Neutrophil (primary cell): ENCODE results near the gene CCDC187.

Source experiments
- H3K27ac ChIP-seq: fragments of 200-600 bp; sonication (generic); 2 replicates; pipeline ENCODE4 v1.5.1; 2016; ENCODE audit warnings: mild to moderate bottlenecking, moderate library complexity
- H3K27me3 ChIP-seq: fragments of 200-600 bp; sonication (generic); 2 replicates; pipeline ENCODE4 v1.6.0; 2016; ENCODE audit warnings: mild to moderate bottlenecking
- H3K36me3 ChIP-seq: fragments of 200-600 bp; sonication (generic); 2 replicates; pipeline ENCODE4 v1.5.1; 2017
- H3K4me1 ChIP-seq, 2 experiments: fragments of 200-600 bp in 1 of 2; sonication (generic) in 1 of 2; 1 replicate in 1 of 2; 2 replicates in 1 of 2; pipeline versions ENCODE4 v1.5.1 to v1.6.1; 2013 to 2016; ENCODE audit warnings: low read depth in 1 of 2, low read length in 1 of 2, mild to moderate bottlenecking in 1 of 2, moderate library complexity in 1 of 2; ENCODE audit not compliant: control insufficient read depth in 1 of 2, insufficient read depth in 1 of 2
- H3K4me3 ChIP-seq, 2 experiments: fragments of 200-600 bp in 1 of 2; sonication (generic) in 1 of 2; 1 replicate in 1 of 2; 2 replicates in 1 of 2; pipeline ENCODE4 v1.5.1; 2013 to 2016; ENCODE audit warnings: low read depth in 1 of 2, low read length in 1 of 2, mild to moderate bottlenecking in 1 of 2, moderate library complexity in 1 of 2
- H3K9me3 ChIP-seq: fragments of 200-600 bp; sonication (generic); 2 replicates; pipeline ENCODE4 v1.5.1; 2016
- CTCF ChIP-seq: fragments of 200-600 bp; sonication (generic); IDR thresholded peaks from 2 replicates; pipeline ENCODE4 v1.5.1; 2016; ENCODE audit warnings: antibody characterized with exemption

The CCDC187 gene

GRCh38 chr9:136223871-136224640, 79.8 kb downstream of the CCDC187 start:
- H3K27me3 ChIP-seq = no peaks in the 10 kb centered on the region
- H3K4me1 ChIP-seq = peaks cover 21 to 25% of the 10 kb centered on the region in 2 experiments
- no peak overlapping the region for H3K27ac ChIP-seq
- TF ChIP-seq CTCF = no peak
- H3K9me3 ChIP-seq = no peaks in the 10 kb centered on the region
- peaks cover 25% of the 10 kb centered on the region for H3K36me3 ChIP-seq
- H3K4me3 ChIP-seq = no peak overlapping the region

GRCh38 chr9:136222906-136223285, 81.0 kb downstream of the CCDC187 start:
- Histone ChIP-seq H3K27ac (no peak overlapping the region), H3K27me3 (no peaks in the 10 kb centered on the region), H3K4me1 (peaks cover 21 to 25% of the 10 kb centered on the region in 2 experiments), H3K4me3 (no peak overlapping the region), H3K9me3 (no peaks in the 10 kb centered on the region), H3K36me3 (peaks cover 36% of the 10 kb centered on the region)
- TF ChIP-seq CTCF = no peak

GRCh38 chr9:136222166-136222905, 81.6 kb downstream of the CCDC187 start:
- H3K27me3 ChIP-seq = no peaks in the 10 kb centered on the region
- H3K27ac ChIP-seq = no peak overlapping the region
- H3K9me3 ChIP-seq = no peaks in the 10 kb centered on the region
- H3K4me1 ChIP-seq = peaks cover 21 to 25% of the 10 kb centered on the region in 2 experiments
- no peak overlapping the region for H3K4me3 ChIP-seq
- TF ChIP-seq CTCF = no peak
- H3K36me3 ChIP-seq = peaks cover 41% of the 10 kb centered on the region

- Histone ChIP-seq H3K27ac (no peak overlapping the region), H3K4me3 (no peak overlapping the region), H3K4me1 (peaks cover 12 to 14% of the 10 kb centered on the region in 2 experiments), H3K27me3 (no peaks in the 10 kb centered on the region), H3K9me3 (no peaks in the 10 kb centered on the region), H3K36me3 (peaks cover 50% of the 10 kb centered on the region)
- no peak for TF ChIP-seq CTCF
These were observed 83.7 kb downstream of the CCDC187 start for GRCh38 chr9:136220017-136220729.

- Histone ChIP-seq H3K36me3 (peaks cover 57% of the 10 kb centered on the region), H3K27me3 (no peaks in the 10 kb centered on the region), H3K27ac (no peak overlapping the region), H3K9me3 (no peaks in the 10 kb centered on the region), H3K4me1 (peaks cover 3 to 5% of the 10 kb centered on the region in 2 experiments), H3K4me3 (no peak overlapping the region)
- no peak for TF ChIP-seq CTCF
These were observed 84.6 kb downstream of the CCDC187 start for GRCh38 chr9:136219276-136219675.
